GM21381 (cell line): ENCODE data around the gene SH2D3C.

ENCODE experiments used
- ATAC-seq: cut with Tn5 transposase; IDR thresholded peaks from one replicate; pipeline ENCODE4 v1.9.1; 2021; ENCODE audit warnings: mild to moderate bottlenecking, moderate library complexity; ENCODE audit not compliant: unreplicated experiment

Gene SH2D3C

DNA sequence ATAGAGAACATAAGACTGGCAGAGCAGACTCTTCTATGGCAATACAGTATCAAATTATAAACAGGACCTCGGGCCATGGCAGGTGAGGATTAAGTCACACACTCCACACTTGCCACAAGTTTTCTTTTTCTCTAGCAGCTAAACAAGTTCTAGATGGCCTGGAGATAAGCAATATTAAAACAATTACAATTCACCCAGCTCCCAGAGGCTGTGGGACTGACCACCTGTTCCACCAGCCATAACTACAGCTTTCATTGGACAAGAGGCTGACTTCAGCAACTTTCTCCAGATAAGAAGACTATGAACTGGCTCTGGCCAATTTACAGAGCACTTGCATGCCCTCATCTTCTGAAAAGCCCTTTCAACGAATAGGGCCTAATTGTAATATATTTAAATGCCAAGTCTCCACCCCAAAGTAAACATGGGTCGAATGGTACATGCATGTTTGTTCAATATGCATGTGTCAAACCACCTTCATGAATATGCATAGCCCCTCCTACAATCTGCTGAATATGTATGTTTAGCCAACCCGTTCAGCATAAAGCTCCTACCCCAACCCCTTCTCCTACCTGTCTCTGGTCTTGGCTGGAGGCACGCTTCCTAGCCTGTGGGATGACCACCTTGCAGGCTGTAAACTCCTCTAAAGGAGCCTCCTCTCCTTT is 77.7 kb downstream of the SH2D3C start:
- ATAC-seq: no peak

DNA sequence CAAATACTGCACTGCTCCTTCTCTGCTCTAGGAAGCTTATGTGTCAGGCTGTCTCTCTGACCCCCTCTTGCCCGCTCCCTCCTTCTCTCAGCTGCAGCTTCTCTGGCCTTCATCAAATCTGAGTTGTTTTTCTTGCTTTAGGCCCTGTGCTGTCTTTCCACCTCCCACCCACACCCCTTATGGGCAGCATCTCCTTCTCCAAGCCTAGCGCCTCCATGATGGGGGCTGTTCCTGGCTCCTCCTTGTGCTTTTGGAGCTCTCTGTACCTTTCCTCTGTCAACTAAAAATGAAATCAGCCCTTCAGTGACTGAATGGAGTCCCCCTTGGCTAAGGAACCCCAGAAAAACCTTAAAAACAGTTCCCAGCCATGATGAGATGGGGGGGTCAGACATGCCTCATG is 78.3 kb downstream of the SH2D3C start:
- ATAC-seq: no peak

DNA sequence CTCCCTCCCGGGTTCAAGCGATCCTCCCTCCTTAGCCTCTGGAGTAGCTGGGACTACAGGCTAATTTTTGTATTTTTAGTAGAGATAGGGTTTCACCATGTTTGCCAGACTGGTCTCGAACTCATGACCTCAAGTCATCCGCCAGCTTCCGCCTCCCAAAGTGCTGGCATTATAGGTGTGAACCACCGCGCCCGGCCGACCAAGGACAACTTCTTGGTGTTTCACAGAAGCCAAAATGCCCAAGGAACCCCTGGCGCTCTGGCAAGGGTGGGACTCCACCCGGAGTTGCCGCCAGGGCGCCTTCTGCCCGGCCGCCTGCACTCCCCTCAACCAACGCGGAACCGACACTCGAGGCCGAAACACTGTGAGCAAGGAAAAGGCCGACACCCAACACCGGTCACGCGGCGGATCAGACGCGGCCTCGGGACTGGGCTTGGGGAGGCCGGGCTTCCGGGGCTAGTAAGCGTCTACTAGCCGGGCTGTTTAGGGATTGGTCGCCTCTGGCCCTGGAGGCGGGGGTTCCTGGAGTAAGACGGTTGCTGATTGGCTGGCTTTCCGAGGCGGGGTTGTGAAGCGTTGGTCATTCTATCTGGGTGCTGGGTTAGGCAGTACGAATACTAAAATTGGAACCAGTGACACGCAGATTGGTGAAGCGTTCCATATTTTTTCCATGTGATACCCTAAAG is 79.3 kb downstream of the SH2D3C start:
- ATAC-seq: peak; percentile 96

DNA sequence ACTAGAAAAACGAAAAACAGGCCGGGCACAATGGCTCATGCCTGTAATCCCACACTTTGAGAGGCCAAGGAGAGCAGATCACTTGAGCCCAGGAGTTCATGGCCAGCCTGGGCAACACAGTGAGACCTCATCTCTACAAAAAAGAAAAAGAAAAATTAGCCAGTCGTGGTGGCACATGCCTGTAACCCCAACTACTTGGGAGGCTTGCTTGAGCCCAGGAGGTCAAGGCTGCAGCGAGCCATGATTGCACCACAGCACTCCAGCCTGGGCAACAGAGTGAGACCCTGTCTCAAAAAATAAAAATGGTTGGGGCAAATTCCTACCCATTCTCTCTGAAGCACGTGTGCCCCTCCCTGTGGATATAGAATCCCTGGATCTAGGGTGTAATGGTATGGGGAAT is 80.1 kb downstream of the SH2D3C start:
- no peak for ATAC-seq

DNA sequence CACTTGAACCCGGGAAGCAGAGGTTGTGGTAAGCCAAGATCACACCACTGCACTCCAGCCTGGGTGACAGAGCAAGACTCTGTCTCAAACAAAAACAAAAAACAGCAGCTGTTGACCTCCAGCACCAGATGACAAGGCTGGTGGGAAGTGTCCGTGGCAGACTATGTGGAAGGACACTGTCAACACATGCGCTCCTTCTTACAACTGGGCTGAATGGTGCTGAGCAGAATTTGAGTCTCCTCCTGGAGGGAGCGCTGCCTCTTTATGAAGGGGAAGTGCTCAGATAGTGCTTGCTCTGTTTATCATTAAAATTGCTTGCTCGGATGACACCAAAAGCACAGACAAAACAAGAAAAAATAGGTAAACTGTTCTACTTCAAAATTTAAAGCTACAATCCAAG is 80.9 kb downstream of the SH2D3C start:
- ATAC-seq: no peak

DNA sequence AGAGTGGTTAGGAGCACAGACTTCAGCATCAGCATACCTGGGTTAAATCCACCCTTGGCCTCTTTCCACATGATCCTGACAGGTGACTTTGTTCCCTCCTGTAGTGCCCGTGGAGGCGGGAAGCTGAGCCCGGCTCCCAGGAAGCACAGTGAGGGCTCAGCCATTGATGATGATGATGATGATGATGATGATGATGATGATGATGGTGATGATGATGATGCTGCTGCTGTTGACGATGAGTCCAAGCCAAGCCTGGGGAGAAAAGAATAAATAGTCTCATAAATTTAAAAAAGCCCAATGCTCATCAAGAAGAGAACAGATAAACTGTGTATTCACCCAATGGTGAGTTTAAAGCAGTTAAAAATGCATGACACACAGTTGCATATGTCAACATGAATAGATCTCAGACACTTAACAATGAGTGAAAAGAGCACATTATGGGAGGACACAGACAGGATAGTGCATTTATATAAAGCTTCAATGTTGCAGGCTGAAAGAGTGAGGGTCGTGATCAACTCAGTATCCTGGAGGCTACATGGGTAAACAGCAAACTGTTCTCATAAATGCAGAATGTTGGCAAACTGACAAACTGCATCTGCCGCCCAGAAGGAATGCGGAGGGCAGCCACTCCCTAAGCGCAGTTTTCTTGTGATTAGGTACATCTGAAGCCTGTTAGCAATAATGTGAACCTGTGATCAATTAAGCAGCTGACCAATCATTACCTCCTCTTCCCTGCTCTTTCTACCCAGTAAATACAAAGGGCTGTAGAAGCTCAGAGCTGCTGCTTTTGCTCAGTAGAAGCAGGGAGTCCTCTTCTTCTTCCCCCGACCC is 83.4 kb downstream of the SH2D3C start:
- no peak for ATAC-seq

DNA sequence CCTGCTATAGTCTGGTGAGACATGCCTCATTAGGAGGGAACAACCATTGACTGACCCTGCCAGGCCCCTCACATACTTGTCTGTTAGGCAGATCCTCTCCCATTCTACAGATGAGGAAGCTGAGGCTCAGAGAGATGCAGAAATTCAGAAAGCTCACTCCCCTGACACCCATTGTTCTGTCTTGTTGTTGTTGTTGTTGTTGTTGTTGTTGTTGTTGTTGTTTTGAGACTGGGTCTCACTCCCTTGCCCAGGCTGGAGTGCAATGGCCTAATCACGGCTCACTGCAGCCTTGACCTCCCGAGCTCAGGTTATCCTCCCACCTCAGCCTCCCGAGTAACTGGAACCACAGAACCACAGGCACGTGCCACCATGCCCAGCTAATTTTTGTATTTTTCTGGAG is 84.8 kb downstream of the SH2D3C start:
- no peak for ATAC-seq

DNA sequence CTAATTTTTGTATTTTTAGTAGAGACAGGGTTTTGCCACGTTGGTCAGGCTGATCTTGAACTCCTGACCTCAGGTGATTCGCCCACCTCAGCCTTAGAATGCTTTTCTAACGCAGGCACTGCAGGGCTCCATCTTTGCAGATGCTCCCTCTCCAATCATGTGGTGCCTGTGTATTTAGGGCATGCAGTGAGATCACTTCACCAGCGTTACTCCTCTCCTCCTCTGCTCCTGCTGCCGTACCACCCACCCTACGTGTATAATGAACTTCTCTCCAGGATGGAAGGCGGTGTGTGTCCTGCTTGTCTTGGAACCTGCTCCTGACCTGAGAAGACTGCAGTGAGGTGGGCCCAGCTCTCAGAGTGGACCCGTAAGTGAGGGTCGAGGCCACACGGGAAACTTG is 85.3 kb downstream of the SH2D3C start:
- no peak for ATAC-seq

DNA sequence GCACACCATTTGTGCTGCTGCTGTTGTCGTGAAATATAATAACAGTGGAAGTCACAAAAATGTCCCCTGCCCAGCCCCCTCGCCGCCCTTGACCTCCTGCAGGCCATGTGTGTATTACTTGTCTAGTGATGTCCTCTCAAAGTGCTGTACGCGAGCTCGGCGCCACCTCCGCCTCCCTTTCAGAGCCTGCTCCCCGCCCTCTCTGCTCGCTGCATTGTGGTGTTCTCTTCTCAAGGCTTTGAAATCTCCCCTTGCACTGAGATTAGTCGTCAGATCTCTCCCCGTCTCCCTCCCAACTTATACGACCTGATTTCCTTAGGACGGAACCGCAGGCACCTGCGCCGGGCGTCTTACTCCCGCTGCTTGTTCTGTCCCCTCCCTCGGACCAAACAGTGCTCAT is 86.4 kb downstream of the SH2D3C start:
- ATAC-seq: no peak

DNA sequence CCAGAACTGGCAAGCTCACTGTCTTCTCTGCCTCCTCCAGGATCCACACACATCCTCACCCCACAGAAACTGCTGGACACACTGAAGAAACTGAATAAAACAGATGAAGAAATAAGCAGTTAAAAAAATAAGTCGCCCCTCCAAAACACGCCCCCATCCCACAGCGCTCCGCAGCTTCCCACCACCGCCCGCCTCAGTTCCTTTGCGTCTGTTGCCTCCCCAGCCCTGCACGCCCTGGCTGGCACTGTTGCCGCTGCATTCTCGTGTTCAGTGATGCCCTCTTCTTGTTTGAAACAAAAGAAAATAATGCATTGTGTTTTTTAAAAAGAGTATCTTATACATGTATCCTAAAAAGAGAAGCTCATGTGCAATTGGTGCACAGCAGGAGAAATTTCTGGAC is 87.7 kb downstream of the SH2D3C start:
- no peak for ATAC-seq

DNA sequence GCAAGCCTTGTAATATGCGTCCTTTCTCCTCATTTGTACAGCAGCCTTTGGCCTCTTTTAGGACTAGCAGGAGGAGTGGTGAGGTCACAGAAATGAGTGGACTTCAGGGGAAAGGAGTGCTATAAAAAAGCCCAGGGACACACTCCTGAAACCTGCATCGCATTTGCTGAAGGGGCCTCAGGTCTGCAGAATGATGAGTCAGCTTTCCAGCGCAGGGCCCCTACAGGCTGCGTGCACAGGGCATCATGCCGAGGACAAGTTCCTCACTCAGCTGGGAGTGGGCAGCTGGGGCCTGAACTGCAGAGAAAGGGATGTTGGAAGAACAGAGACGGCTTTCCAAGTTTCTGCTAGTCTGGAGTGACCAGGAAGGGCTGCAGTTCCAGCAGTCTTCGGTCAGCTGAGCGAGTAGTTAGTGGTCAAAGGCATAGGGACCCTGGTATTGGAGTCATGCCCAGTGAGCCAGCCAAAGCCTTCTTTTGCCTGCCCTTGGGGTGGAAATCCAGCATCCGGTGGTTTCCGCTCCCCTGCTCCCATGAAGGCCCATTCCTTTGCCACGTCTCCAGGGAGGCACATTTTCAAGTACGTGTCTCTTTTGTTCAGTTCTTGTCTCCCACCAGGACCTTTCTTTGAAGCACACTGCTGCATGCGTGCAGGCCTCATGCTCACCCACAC is 89.0 kb downstream of the SH2D3C start:
- no peak for ATAC-seq
